Measurements from ENCODE around the gene LURAP1L.

- TF ChIP-seq, protein P1, sequence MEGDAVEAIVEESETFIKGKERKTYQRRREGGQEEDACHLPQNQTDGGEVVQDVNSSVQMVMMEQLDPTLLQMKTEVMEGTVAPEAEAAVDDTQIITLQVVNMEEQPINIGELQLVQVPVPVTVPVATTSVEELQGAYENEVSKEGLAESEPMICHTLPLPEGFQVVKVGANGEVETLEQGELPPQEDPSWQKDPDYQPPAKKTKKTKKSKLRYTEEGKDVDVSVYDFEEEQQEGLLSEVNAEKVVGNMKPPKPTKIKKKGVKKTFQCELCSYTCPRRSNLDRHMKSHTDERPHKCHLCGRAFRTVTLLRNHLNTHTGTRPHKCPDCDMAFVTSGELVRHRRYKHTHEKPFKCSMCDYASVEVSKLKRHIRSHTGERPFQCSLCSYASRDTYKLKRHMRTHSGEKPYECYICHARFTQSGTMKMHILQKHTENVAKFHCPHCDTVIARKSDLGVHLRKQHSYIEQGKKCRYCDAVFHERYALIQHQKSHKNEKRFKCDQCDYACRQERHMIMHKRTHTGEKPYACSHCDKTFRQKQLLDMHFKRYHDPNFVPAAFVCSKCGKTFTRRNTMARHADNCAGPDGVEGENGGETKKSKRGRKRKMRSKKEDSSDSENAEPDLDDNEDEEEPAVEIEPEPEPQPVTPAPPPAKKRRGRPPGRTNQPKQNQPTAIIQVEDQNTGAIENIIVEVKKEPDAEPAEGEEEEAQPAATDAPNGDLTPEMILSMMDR (IDR thresholded peaks at IDR 0.05), result no peak
- no peak for TF ChIP-seq POLR2A (IDR thresholded peaks at IDR 0.05)
Observed at GRCh38 chr9:12822111-12822510, 47.3 kb downstream of the LURAP1L start.

All from lower leg skin (tissue), 3 donors.